Neural cell (in vitro differentiated cells): ENCODE results near the gene AGPS.

Experiments used
- CTCF ChIP-seq: fragments of 450-650 bp; IDR thresholded peaks from 2 replicates; pipeline ENCODE4 v1.5.1; 2014; ENCODE audit warnings: antibody characterized with exemption, mild to moderate bottlenecking, moderate library complexity; ENCODE audit not compliant: poor library complexity, severe bottlenecking
- EP300 ChIP-seq: fragments of 450-650 bp; conservative IDR thresholded peaks from 2 replicates; pipeline ENCODE4 v1.6.1; 2014; ENCODE audit warnings: antibody characterized with exemption, mild to moderate bottlenecking, moderate library complexity; ENCODE audit not compliant: poor library complexity, severe bottlenecking
- POLR2AphosphoS5 ChIP-seq: IDR thresholded peaks from 2 replicates; pipeline ENCODE4 v1.6.1; 2012
- REST ChIP-seq: IDR thresholded peaks from 2 replicates; pipeline ENCODE4 v1.6.1; 2012; ENCODE audit warnings: borderline replicate concordance
- TAF1 ChIP-seq: IDR thresholded peaks from 2 replicates; pipeline ENCODE4 v1.6.1; 2012; ENCODE audit warnings: low read depth

- TF ChIP-seq CTCF = no peak
- TF ChIP-seq POLR2AphosphoS5 = no peak
- TF ChIP-seq TAF1 = no peak
- TF ChIP-seq REST = no peak
- no peak for TF ChIP-seq EP300
Measured at GRCh38 chr2:177379354-177379753, 13.2 kb upstream of the AGPS start.
